ENCODE data around the gene ZDHHC13.

Gene ZDHHC13

GRCh38 chr11:19208959-19209546, 92.1 kb downstream of the ZDHHC13 start:
- no peak for DNase-seq

DNA sequence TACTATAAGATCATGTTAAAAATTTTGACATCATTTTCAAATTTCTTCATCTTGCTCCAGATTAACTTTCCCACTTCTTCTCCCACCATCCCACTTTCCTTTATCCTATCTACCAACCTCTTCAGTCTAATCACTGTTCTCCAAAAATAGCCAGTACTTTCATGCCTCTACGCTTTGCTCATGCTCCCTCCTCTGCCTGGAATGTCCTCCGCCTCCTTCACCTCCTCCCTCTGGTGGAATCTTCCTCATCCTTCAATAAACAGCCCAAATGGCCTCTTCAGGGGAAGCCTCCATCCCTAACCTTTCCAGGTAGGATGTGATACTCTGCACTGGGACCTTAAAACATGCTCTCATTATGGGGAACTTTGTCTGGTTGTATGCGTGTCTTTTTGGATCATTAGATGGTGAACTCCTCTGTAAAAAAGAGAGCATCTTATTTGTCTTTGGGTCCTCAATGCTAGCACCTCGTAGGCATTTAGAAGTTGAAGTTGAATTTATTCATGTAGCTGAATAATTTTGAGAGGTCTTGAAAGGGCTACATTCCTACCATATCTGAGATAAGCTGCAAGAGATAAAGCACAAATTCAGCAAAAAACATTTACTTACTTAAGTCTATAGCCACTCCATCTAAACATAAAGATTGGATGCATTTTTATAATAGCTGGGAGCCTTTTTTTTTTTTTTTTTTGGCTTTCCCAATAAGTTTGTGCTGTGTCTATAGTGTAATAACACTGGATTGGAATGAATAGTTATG, 92.8 kb downstream of the ZDHHC13 start:
- no peak for DNase-seq

- no peak for DNase-seq
Observed at GRCh38 chr11:19216021-19216420, 99.1 kb downstream of the ZDHHC13 start.

DNA sequence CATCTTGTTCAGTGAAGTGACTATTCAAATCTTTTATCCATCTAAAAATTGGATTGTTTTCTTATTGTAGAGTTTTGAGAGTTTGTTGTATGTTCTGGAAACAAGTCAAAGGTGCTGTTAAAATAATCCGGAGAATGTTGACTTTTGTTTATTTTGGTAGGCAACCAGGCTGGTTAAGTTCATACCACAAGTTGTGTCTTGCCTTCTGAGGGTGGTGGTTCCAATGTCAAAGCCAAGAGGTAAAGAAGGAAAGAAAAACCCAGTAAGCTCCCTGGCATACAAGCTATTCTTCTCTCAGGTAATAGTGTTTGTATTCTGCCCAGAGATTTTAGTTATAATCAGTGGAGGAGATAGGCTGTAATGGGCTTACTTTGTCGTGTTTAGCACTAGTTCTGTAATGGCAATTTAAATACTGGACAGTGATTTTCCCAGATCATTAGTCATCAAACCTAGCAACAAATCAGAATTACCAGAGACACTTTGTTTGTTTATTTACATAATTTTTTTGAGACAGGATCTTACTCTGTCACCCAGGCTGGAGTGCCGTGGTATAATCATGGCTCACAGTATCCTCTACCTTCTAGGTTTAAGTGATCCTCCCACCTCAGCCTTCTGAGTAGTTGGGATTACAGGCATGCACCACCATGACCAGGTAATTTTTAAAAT, 99.9 kb downstream of the ZDHHC13 start:
- no peak for DNase-seq

GRCh38 chr11:19218216-19218615, 101.2 kb downstream of the ZDHHC13 start:
- DNase-seq: no peak

- DNase-seq: no peak
Observed at GRCh38 chr11:19218786-19219460, 102.0 kb downstream of the ZDHHC13 start.

DNA sequence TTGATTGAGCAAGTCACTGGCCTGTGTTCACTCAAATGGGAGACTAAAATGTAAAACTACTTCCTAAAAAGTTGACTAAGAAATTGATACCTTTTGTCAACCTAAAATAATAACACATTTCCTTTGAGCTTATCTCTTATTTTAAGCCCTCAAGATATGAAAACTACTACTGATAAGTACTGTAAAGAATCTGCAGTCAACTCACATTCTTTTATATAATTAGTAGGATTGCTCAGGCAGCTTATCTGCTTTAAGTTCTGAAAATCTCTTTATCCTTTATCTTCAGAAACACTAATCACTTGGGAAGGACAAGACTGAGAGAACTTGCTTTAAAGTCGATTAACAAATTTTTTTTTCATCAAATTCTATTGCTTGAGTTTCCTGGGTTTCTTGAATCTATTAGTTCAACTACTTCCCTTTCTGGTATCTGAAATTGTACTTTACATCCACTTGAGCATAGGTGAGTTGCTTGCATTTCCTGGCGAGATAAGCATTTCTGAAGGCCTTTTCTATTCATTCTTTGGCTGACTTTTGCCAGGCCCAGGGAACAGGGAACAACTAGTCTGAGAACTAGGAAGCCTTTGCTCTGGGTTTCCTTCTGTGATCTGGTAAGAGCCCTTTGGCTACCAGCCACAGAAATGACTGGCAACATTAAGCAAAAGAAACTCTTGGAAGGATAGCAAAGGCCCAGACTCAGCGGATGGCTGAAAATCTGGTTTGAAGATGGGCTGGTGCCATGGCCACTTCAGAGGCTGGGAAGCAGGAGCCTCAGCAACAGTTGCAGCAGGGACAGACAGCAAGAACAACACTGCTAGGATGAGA, 104.1 kb downstream of the ZDHHC13 start:
- DNase-seq: no peak

- DNase-seq: no peak
Observed at GRCh38 chr11:19225123-19225522, 108.2 kb downstream of the ZDHHC13 start.

DNA sequence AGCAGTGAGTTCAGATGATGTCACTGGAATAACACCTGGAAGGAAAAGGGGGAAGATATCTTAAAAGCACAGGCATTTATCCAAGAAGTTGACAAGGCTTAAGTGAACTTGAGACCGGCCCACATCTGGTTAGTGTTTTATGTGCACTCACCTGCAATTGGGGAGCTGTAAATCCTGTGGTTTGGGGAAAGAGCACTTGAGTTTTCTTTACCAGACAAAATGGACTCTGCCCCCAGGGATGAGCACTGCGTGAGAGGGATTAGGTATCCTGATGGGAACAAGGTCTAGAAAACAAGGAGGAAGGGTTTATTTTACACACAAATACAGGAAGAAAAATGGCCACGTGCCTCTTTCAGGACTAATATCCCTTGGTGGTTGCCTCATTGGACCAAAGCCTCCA, 108.6 kb downstream of the ZDHHC13 start:
- DNase-seq: no peak

Measured in RPMI8226 (cell line).